ENCODE data around the gene TOP2B.

DNA sequence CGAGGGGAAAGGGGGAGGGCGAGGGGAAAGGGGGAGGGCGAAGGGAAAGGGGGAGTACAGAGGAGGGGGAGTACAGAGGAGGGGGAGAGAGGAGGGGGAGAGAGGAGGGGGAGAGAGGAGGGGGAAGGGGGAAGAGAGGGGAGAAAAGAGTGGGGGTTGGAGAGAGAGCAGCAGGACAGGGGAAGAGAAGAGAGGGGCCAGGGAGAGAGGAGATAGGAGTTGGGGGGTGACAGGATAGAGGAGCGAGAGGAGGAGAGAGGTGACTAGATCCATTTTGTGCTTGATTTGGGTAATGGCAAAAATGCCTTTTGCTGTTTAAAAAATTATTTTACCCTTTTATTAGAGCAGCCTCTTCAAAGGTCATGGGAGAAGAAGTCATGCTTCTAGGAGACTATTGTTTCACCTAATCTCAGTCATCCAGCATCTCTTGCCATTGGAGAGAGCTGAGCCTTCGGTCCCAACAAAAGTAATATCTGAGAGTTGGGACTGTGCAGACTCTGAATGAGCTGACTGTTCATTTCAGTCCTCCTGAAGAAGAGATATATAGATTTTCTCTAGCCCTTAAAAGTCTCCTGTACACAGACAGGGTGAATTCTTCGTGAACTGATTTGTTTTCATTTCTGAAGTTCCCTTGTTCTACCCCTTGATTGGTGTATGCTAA is 15.1 kb upstream of the TOP2B start:
- TF ChIP-seq, protein P1, sequence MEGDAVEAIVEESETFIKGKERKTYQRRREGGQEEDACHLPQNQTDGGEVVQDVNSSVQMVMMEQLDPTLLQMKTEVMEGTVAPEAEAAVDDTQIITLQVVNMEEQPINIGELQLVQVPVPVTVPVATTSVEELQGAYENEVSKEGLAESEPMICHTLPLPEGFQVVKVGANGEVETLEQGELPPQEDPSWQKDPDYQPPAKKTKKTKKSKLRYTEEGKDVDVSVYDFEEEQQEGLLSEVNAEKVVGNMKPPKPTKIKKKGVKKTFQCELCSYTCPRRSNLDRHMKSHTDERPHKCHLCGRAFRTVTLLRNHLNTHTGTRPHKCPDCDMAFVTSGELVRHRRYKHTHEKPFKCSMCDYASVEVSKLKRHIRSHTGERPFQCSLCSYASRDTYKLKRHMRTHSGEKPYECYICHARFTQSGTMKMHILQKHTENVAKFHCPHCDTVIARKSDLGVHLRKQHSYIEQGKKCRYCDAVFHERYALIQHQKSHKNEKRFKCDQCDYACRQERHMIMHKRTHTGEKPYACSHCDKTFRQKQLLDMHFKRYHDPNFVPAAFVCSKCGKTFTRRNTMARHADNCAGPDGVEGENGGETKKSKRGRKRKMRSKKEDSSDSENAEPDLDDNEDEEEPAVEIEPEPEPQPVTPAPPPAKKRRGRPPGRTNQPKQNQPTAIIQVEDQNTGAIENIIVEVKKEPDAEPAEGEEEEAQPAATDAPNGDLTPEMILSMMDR (IDR thresholded peaks at IDR 0.05), result no peak
- no peak for TF ChIP-seq POLR2AphosphoS5 (IDR thresholded peaks at IDR 0.05)
